Stimulated activated naive CD4-positive, alpha-beta T cell treated with Interleukin-2 at 50 U/mL for 16 hours (primary cell): ENCODE measurements around the gene PRKRA.
"Not testable (repeated sequence)": the region's sequence is repeated elsewhere in the genome, so short reads cannot be mapped to it uniquely, and the experiment has no call there.

Source experiments
- DNase-seq: peaks from one replicate; lab custom pipeline; 2025; lab: John Stamatoyannopoulos, UW

The PRKRA gene

GRCh38 chr2:178457390-178457886 lies 6.5 kb upstream of the PRKRA start:
- no peak for DNase-seq

GRCh38 chr2:178455947-178456346 lies 5.0 kb upstream of the PRKRA start:
- DNase-seq: no peak

- DNase-seq: no peak
These were observed 1.9 kb upstream of the PRKRA start for GRCh38 chr2:178452870-178453269.

- DNase-seq: no peak
These were observed 1.4 kb upstream of the PRKRA start for GRCh38 chr2:178452334-178452733.

- DNase-seq: peak; percentile 78
These were observed 526 bp downstream of the PRKRA start for GRCh38 chr2:178450524-178450773.

GRCh38 chr2:178449700-178450523 lies 1.1 kb downstream of the PRKRA start:
- no peak for DNase-seq

GRCh38 chr2:178448968-178449661 lies 1.9 kb downstream of the PRKRA start:
- no peak for DNase-seq

- DNase-seq: no peak
These were observed 9.5 kb downstream of the PRKRA start for GRCh38 chr2:178441426-178441825.

GRCh38 chr2:178436662-178437061 lies 14.3 kb downstream of the PRKRA start:
- DNase-seq: no peak

GRCh38 chr2:178429336-178429735 lies 21.6 kb downstream of the PRKRA start:
- DNase-seq: no peak

GRCh38 chr2:178428396-178428806 lies 22.6 kb downstream of the PRKRA start:
- DNase-seq: no peak

GRCh38 chr2:178427458-178427857 lies 23.5 kb downstream of the PRKRA start:
- DNase-seq: no peak

- no peak for DNase-seq
These were observed 24.6 kb downstream of the PRKRA start for GRCh38 chr2:178426388-178426787.

- DNase-seq: no peak
These were observed 25.6 kb downstream of the PRKRA start for GRCh38 chr2:178425255-178425827.

- DNase-seq: not testable (repeated sequence)
These were observed 27.2 kb downstream of the PRKRA start for GRCh38 chr2:178423746-178424145.

- no peak for DNase-seq
These were observed 28.9 kb downstream of the PRKRA start for GRCh38 chr2:178422097-178422496.

- DNase-seq: no peak
These were observed 30.4 kb downstream of the PRKRA start for GRCh38 chr2:178420463-178420999.

GRCh38 chr2:178419123-178419522 lies 31.9 kb downstream of the PRKRA start:
- DNase-seq: no peak

- DNase-seq: no peak
These were observed 32.5 kb downstream of the PRKRA start for GRCh38 chr2:178418426-178418825.

- DNase-seq: no peak
These were observed 33.1 kb downstream of the PRKRA start for GRCh38 chr2:178417916-178418315.

GRCh38 chr2:178415979-178416378 lies 35.0 kb downstream of the PRKRA start:
- no peak for DNase-seq

GRCh38 chr2:178414266-178415247 lies 36.4 kb downstream of the PRKRA start:
- DNase-seq: peak; percentile 68
